ENCODE measurements around the gene LIPT2.

Gene LIPT2

GRCh38 chr11:74504100-74504691, 10.7 kb upstream of the LIPT2 start:
- no peak for DNase-seq (ENCODE audit: low spot score)

GRCh38 chr11:74494916-74495315, 1.4 kb upstream of the LIPT2 start:
- no peak for DNase-seq (ENCODE audit: low spot score)

- DNase-seq (ENCODE audit: low spot score), result no peak
Observed at GRCh38 chr11:74493791-74494630, 487 bp upstream of the LIPT2 start.

GRCh38 chr11:74492084-74492483, 1.4 kb downstream of the LIPT2 start:
- DNase-seq (ENCODE audit: low spot score), result no peak

- no peak for DNase-seq (ENCODE audit: low spot score)
Observed at GRCh38 chr11:74490941-74491340, 2.6 kb downstream of the LIPT2 start.

GRCh38 chr11:74487875-74488274, 5.6 kb downstream of the LIPT2 start:
- no peak for DNase-seq (ENCODE audit: low spot score)

- no peak for DNase-seq (ENCODE audit: low spot score)
Observed at GRCh38 chr11:74485868-74486267, 7.7 kb downstream of the LIPT2 start.

- DNase-seq (ENCODE audit: low spot score), result no peak
Observed at GRCh38 chr11:74480688-74481417, 12.7 kb downstream of the LIPT2 start.

- no peak for DNase-seq (ENCODE audit: low spot score)
Observed at GRCh38 chr11:74479732-74480123, 13.8 kb downstream of the LIPT2 start.

- DNase-seq (ENCODE audit: low spot score), result no peak
Observed at GRCh38 chr11:74478877-74479731, 14.4 kb downstream of the LIPT2 start.

- no peak for DNase-seq (ENCODE audit: low spot score)
Observed at GRCh38 chr11:74476536-74476935, 17.0 kb downstream of the LIPT2 start.

- DNase-seq (ENCODE audit: low spot score), result no peak
Observed at GRCh38 chr11:74474316-74474715, 19.2 kb downstream of the LIPT2 start.

- DNase-seq (ENCODE audit: low spot score), result no peak
Observed at GRCh38 chr11:74473382-74474173, 19.9 kb downstream of the LIPT2 start.

GRCh38 chr11:74471668-74472429, 21.7 kb downstream of the LIPT2 start:
- DNase-seq (ENCODE audit: low spot score), result no peak

GRCh38 chr11:74471037-74471436, 22.5 kb downstream of the LIPT2 start:
- DNase-seq (ENCODE audit: low spot score), result no peak

GRCh38 chr11:74470526-74470925, 23.0 kb downstream of the LIPT2 start:
- DNase-seq (ENCODE audit: low spot score), result no peak

- no peak for DNase-seq (ENCODE audit: low spot score)
Observed at GRCh38 chr11:74468936-74469335, 24.6 kb downstream of the LIPT2 start.

GRCh38 chr11:74468521-74468920, 25.0 kb downstream of the LIPT2 start:
- DNase-seq (ENCODE audit: low spot score), result no peak

- DNase-seq (ENCODE audit: low spot score), result no peak
Observed at GRCh38 chr11:74468058-74468457, 25.5 kb downstream of the LIPT2 start.
